Panc1 (cell line): ENCODE measurements around the gene NKD1. TPM values are rescaled to one million over a fixed set of nuclear protein-coding genes. Genes with fewer than 3 reads are reported as not detected.

Experiments used
- ATAC-seq: fragments of 200-7000 bp; cut with Tn5 transposase; 2 replicates; pipeline ENCODE4 v1.9.1; 2020; ENCODE audit warnings: mild to moderate bottlenecking, moderate library complexity
- BruUV-seq: library from RNA; stranded (reverse); fragments of 400-500 nt; replicated peaks from 2 replicates; lab custom pipeline; 2021; lab: Mats Ljungman, UMichigan
- CTCF ChIA-PET: fragments of 300-600 bp; sonication (Branson Sonifier 250); formaldehyde crosslinking; loops from one replicate; lab custom pipeline; 2022; ENCODE audit warnings: antibody characterized with exemption; lab: Charles Lee
- POLR2A ChIA-PET: fragments of 300-600 bp; sonication (Branson Sonifier 250); formaldehyde crosslinking; loops from one replicate; lab custom pipeline; 2022; ENCODE audit warnings: antibody characterized with exemption; lab: Charles Lee
- DNase-seq: peaks from one replicate; pipeline ENCODE4 v3.0.0-alpha.2; 2010; ENCODE audit warnings: low read depth, low spot score
- H3K27ac ChIP-seq: 2 replicates; pipeline ENCODE4 v1.5.1; 2011; ENCODE audit warnings: mild to moderate bottlenecking, low read length, inconsistent platforms
- H3K27me3 ChIP-seq: fragments of 200-500 bp; sonication (Bioruptor generic); 2 replicates; pipeline ENCODE4 v1.6.0; 2014; ENCODE audit warnings: low read length, inconsistent platforms; ENCODE audit not compliant: control insufficient read depth, insufficient read depth
- H3K36me3 ChIP-seq: fragments of 200-500 bp; sonication (Bioruptor generic); 2 replicates; pipeline ENCODE4 v1.5.1; 2014; ENCODE audit warnings: inconsistent platforms, mild to moderate bottlenecking, low read length, moderate library complexity; ENCODE audit not compliant: control insufficient read depth, insufficient read depth
- H3K4me1 ChIP-seq: 2 replicates; pipeline ENCODE4 v1.5.1; 2011; ENCODE audit warnings: inconsistent platforms, mild to moderate bottlenecking, low read length, moderate library complexity; ENCODE audit not compliant: control insufficient read depth, insufficient read depth
- H3K4me3 ChIP-seq, 2 experiments: 2 replicates each; pipeline ENCODE4 v1.5.1; 2011 to 2012; ENCODE audit warnings: low read depth in 2 of 2, low read length in 2 of 2, mild to moderate bottlenecking in 2 of 2, inconsistent platforms in 1 of 2, moderate library complexity in 1 of 2
- H3K9me3 ChIP-seq: fragments of 200-500 bp; sonication (Bioruptor generic); 2 replicates; pipeline ENCODE4 v1.5.1; 2014; ENCODE audit warnings: low read depth, mild to moderate bottlenecking, inconsistent platforms, low read length, moderate library complexity; ENCODE audit not compliant: control insufficient read depth, insufficient read depth
- POLR2AphosphoS5 ChIP-seq: IDR thresholded peaks from 2 replicates; pipeline ENCODE4 v1.6.1; 2012; ENCODE audit warnings: mild to moderate bottlenecking, low read depth, low read length, moderate library complexity
- SIN3A ChIP-seq: IDR thresholded peaks from 2 replicates; pipeline ENCODE4 v1.6.1; 2012; ENCODE audit warnings: low read depth, mild to moderate bottlenecking, low read length, moderate library complexity, borderline replicate concordance; ENCODE audit not compliant: insufficient read depth
- TCF7L2 ChIP-seq: IDR thresholded peaks from 2 replicates; pipeline ENCODE4 v1.6.1; 2011; ENCODE audit warnings: mild to moderate bottlenecking, low read depth, low read length, inconsistent platforms
- in situ Hi-C: cut with HindIII; loops from 2 replicates; pipeline ENCODE4 v1.10.0; 2016; ENCODE audit warnings: low sequenced_read_pairs, low pct_unique_long_range_greater_than_20kb
- intact Hi-C: fragments of 100-400 bp; cut with micrococcal nuclease; formaldehyde crosslinking; loops from one replicate; pipeline ENCODE4 v1.10.0; 2022; ENCODE audit not compliant: unreplicated experiment
- total RNA-seq: library from RNA; stranded (reverse); gene quantifications from one replicate; pipeline ENCODE4 v1.2.1, GENCODE V29; 2021; ENCODE audit not compliant: unreplicated experiment
- TF ChIP-seq, protein P1 (sequence below), 2 experiments: IDR thresholded peaks; 2 replicates each; pipeline ENCODE4 v1.6.1; 2011 to 2012; ENCODE audit warnings: low read depth in 2 of 2, control low read depth in 1 of 2, low read length in 1 of 2, mild to moderate bottlenecking in 1 of 2, moderate library complexity in 1 of 2; ENCODE audit not compliant: insufficient read depth in 1 of 2
- TF ChIP-seq, protein P2 (sequence below): fragments of 450-650 bp; IDR thresholded peaks from 2 replicates; pipeline ENCODE4 v1.5.1; 2017; ENCODE audit warnings: mild to moderate bottlenecking

The NKD1 gene
- total RNA-seq, 1 experiment from 2014 or later = 0.18 TPM

DNA sequence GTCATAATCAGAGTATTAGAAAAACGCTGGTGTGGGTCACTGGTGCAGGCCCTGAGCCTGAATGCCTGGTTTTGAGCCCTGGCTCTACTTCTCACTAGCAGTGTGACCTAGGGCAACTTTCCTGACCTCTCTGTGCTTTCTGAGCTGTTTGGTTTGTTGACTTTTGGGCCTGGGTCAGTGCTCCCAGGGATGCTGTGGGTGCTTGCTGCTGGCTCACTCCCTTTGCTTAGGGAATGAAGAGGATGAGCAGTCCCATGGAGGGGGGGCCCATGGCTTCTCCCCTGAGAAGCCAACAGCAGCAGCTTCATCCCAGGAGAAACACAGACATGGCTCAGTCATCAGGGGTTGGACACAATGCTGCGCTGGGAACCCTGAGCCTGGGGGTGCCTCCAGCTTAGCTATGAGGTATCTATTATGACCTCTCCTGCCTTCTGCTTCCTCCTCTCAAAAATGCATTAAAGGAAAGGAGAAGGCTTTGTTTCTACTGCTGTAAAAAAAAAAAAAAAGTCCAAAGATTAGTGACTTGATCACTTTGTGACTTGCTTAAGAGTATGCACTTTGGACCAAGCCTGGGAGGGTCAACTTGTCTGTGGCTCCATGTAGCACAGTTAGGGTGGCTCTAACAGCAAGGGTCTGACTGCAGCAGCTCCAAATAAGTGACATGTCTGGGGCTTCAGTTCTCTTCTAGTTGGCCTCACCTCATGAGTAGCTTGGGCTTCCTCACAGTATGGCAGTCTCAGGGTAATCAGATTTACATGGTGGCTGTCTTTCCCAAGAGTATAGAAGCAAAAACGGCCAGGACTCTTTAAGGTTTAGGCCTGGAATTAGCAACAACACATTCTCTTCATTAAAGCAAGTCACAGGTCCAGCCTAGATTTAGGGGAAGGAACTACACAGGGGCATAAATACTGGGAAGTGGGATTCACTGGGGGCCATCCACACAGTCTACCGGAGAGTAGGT lies 13.0 kb downstream of the NKD1 start:
- POLR2A ChIA-PET = no interaction called here
- in situ Hi-C loops = no loop called here
- BruUV-seq = no TSS peak

DNA sequence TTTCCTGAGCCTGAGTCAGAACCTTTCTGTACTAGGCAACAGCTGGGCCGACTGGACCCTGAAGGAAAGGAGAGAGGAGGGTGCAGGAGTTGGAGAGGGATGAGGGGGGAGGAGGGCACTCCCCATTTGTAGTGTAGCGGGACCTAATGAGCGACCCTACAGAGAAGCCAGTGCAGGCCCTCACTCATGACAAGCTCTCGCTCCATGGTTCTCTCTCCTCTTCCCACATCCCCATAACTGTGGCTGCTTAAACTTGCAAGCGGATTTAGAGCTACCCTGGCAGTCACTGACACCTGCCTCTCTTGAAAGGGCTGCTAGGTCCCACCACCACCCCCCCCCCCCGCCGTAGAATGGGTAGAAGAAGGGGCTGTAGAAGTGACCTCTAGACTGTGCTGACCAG lies 14.5 kb downstream of the NKD1 start:
- no peaks in the 10 kb centered on the region for H3K36me3 ChIP-seq
- DNase-seq = no peak
- in situ Hi-C loops (no loop called here), intact Hi-C loops (no loop called here)
- ChIA-PET POLR2A (no interaction called here), CTCF (no interaction called here)
- H3K4me1 ChIP-seq = no peaks in the 10 kb centered on the region
- no peaks in the 10 kb centered on the region for H3K9me3 ChIP-seq
- no peak for TF ChIP-seq POLR2AphosphoS5
- TF ChIP-seq TCF7L2 = no peak
- TF ChIP-seq, protein P1, sequence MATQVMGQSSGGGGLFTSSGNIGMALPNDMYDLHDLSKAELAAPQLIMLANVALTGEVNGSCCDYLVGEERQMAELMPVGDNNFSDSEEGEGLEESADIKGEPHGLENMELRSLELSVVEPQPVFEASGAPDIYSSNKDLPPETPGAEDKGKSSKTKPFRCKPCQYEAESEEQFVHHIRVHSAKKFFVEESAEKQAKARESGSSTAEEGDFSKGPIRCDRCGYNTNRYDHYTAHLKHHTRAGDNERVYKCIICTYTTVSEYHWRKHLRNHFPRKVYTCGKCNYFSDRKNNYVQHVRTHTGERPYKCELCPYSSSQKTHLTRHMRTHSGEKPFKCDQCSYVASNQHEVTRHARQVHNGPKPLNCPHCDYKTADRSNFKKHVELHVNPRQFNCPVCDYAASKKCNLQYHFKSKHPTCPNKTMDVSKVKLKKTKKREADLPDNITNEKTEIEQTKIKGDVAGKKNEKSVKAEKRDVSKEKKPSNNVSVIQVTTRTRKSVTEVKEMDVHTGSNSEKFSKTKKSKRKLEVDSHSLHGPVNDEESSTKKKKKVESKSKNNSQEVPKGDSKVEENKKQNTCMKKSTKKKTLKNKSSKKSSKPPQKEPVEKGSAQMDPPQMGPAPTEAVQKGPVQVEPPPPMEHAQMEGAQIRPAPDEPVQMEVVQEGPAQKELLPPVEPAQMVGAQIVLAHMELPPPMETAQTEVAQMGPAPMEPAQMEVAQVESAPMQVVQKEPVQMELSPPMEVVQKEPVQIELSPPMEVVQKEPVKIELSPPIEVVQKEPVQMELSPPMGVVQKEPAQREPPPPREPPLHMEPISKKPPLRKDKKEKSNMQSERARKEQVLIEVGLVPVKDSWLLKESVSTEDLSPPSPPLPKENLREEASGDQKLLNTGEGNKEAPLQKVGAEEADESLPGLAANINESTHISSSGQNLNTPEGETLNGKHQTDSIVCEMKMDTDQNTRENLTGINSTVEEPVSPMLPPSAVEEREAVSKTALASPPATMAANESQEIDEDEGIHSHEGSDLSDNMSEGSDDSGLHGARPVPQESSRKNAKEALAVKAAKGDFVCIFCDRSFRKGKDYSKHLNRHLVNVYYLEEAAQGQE (IDR thresholded peaks at IDR 0.05; ENCODE audit: insufficient read depth in 1 of 2, low read depth in 2 of 2, low read length in 1 of 2) = no peak
- no peak for ATAC-seq
- no peaks in the 10 kb centered on the region for H3K27me3 ChIP-seq
- BruUV-seq = no TSS peak
- no peak overlapping the region for H3K4me3 ChIP-seq
- H3K27ac ChIP-seq = no peak overlapping the region

More for the DNA sequence above, 13.0 kb downstream of the NKD1 start:
- ATAC-seq (no peak), DNase-seq (no peak)
- H3K27ac ChIP-seq = no peak overlapping the region
- TF ChIP-seq, protein P2, sequence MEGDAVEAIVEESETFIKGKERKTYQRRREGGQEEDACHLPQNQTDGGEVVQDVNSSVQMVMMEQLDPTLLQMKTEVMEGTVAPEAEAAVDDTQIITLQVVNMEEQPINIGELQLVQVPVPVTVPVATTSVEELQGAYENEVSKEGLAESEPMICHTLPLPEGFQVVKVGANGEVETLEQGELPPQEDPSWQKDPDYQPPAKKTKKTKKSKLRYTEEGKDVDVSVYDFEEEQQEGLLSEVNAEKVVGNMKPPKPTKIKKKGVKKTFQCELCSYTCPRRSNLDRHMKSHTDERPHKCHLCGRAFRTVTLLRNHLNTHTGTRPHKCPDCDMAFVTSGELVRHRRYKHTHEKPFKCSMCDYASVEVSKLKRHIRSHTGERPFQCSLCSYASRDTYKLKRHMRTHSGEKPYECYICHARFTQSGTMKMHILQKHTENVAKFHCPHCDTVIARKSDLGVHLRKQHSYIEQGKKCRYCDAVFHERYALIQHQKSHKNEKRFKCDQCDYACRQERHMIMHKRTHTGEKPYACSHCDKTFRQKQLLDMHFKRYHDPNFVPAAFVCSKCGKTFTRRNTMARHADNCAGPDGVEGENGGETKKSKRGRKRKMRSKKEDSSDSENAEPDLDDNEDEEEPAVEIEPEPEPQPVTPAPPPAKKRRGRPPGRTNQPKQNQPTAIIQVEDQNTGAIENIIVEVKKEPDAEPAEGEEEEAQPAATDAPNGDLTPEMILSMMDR = no peak
- TF ChIP-seq, protein P1 (IDR thresholded peaks at IDR 0.05; ENCODE audit: insufficient read depth in 1 of 2, low read depth in 2 of 2, low read length in 1 of 2) = no peak
- TF ChIP-seq SIN3A (no peak), TCF7L2 (no peak), POLR2AphosphoS5 (no peak)
- intact Hi-C loops = no loop called here
- no peaks in the 10 kb centered on the region for H3K9me3 ChIP-seq
- H3K4me3 ChIP-seq = no peak overlapping the region
- H3K36me3 ChIP-seq = no peaks in the 10 kb centered on the region
- no peaks in the 10 kb centered on the region for H3K27me3 ChIP-seq
- CTCF ChIA-PET = no interaction called here
- H3K4me1 ChIP-seq = no peaks in the 10 kb centered on the region
